Stomach (tissue), 9 donors: ENCODE measurements around the gene BST2. TPM values are rescaled to one million over a fixed set of nuclear protein-coding genes. Genes with fewer than 3 reads are reported as not detected.
A peak's percentile ranks its signal among the peaks of the same experiment; 100 is the strongest.

ENCODE experiments used
- DNase-seq, 2 donors: peaks; one replicate each; pipeline versions ENCODE4 v3.0.0 to v3.0.0-alpha.2; 2013 to 2019
- H3K27ac ChIP-seq, 5 donors: fragments of 200-600 bp in 4 of 5; sonication (generic) in 4 of 5; one replicate each; pipeline ENCODE4 v1.5.1; 2013 to 2019; ENCODE audit warnings: mild to moderate bottlenecking in 1 of 5, moderate library complexity in 1 of 5
- H3K27me3 ChIP-seq, 3 donors: fragments of 200-600 bp; sonication (generic); one replicate each; pipeline ENCODE4 v1.5.1; 2017 to 2019; ENCODE audit warnings: mixed run types in 1 of 3
- H3K36me3 ChIP-seq, 4 donors: fragments of 200-600 bp; sonication (generic); 1 replicate in 3 of 4; 2 replicates in 1 of 4; pipeline ENCODE4 v1.5.1; 2016 to 2019
- H3K4me1 ChIP-seq, 4 donors: fragments of 200-600 bp; sonication (generic); one replicate each; pipeline ENCODE4 v1.5.1; 2016 to 2019
- H3K4me3 ChIP-seq, 4 donors: fragments of 200-600 bp; sonication (generic) in 3 of 4; one replicate each; pipeline ENCODE4 v1.5.1; 2016 to 2019; ENCODE audit warnings: mild to moderate bottlenecking in 1 of 4
- H3K9me3 ChIP-seq, 4 donors: fragments of 200-600 bp; sonication (generic); one replicate each; pipeline ENCODE4 v1.5.1; 2016 to 2019
- CTCF ChIP-seq, 7 experiments: fragments of 450-650 bp in 4 of 7; fragments of 200-600 bp in 3 of 7; sonication (generic) in 3 of 7; IDR thresholded peaks; one replicate each; pipeline ENCODE4 v1.5.1; 2016 to 2019; ENCODE audit warnings: antibody characterized with exemption in 7 of 7, control low read depth in 2 of 7, mild to moderate bottlenecking in 1 of 7
- EP300 ChIP-seq: sonication (generic); formaldehyde crosslinking; IDR thresholded peaks from one replicate; pipeline ENCODE4 v1.6.1; 2017; ENCODE audit warnings: antibody characterized with exemption
- POLR2A ChIP-seq, 4 donors: fragments of 450-650 bp; IDR thresholded peaks; one replicate each; pipeline ENCODE4 v1.6.1; 2016; ENCODE audit warnings: antibody characterized with exemption in 4 of 4, control low read depth in 2 of 4, mild to moderate bottlenecking in 1 of 4, moderate library complexity in 1 of 4
- POLR2AphosphoS5 ChIP-seq, 3 donors: sonication (generic); formaldehyde crosslinking; IDR thresholded peaks; one replicate each; pipeline ENCODE4 v1.6.1; 2016; ENCODE audit warnings: antibody characterized with exemption in 3 of 3
- WGBS, 5 donors: extraction: QIAGEN DNeasy Blood & Tissue Kit in 3 of 5; methylation state at CpG; one replicate each; pipeline versions ENCODE4 v1.1.5 to v1.1.7; 2013 to 2018; 5-methylcytosine and 5-hydroxymethylcytosine counted together
- intact Hi-C: fragments of 100-400 bp; cut with DNase I; formaldehyde crosslinking; loops from one replicate; pipeline ENCODE4 v1.15.1; 2023; ENCODE audit warnings: low total_unique reads
- polyA plus RNA-seq, 3 donors: library from polyadenylated mRNA; stranded (reverse); fragments of 200-250 nt; gene quantifications; one replicate each; pipeline ENCODE4 v1.2.3, GENCODE V29; 2013
- total RNA-seq, 5 donors: library from RNA; depleted of rRNA; stranded (reverse); fragments of >200 nt; gene quantifications; one replicate each; pipeline versions ENCODE4 v1.1.0 to v1.2.3, GENCODE V29; 2014 to 2016
- donor health status: healthy with polysubstance abuse.
- donor health status: Bipolar disorder and iron deficiency.
- donor health status: healthy.

The BST2 gene
- total and polyA plus RNA-seq, 8 donors = 6.4 to 182 (median 48.8) TPM

GRCh38 chr19:17431417-17431816 lies 26.0 kb upstream of the BST2 start:
- H3K27me3 ChIP-seq = no peaks in the 10 kb centered on the region
- H3K27ac ChIP-seq = no peak overlapping the region
- DNase-seq = no peak
- peaks cover 0 to 7% (median 3%) of the 10 kb centered on the region in 4 donors for H3K36me3 ChIP-seq
- 88 to 92% (median 90%) methylated on average over 7 of the region's 7 CpGs for WGBS, 5 donors
- H3K4me1 ChIP-seq = no peaks in the 10 kb centered on the region
- no peak overlapping the region for H3K4me3 ChIP-seq
- intact Hi-C loops = no loop called here
- TF ChIP-seq EP300 (no peak), CTCF (IDR thresholded peaks at IDR 0.05) (no peak)
- no peaks in the 10 kb centered on the region for H3K9me3 ChIP-seq

- no peak overlapping the region for H3K27ac ChIP-seq
- 60 to 77% (median 71%) methylated on average over 17 of the region's 17 CpGs for WGBS, 5 donors
- TF ChIP-seq POLR2A (IDR thresholded peaks at IDR 0.05) = no peak
- TF ChIP-seq CTCF (IDR thresholded peaks at IDR 0.05) = no peak
- no peak for TF ChIP-seq EP300
- TF ChIP-seq POLR2AphosphoS5 (IDR thresholded peaks at IDR 0.05) = no peak
- H3K4me3 ChIP-seq = no peak overlapping the region
- no peaks in the 10 kb centered on the region for H3K27me3 ChIP-seq
- H3K9me3 ChIP-seq = no peaks in the 10 kb centered on the region
- H3K4me1 ChIP-seq = peaks cover 0 to 5% (median 2%) of the 10 kb centered on the region in 4 donors
- no peak for DNase-seq
- no peaks in the 10 kb centered on the region for H3K36me3 ChIP-seq
- intact Hi-C loops = no loop called here
These were observed 24.2 kb upstream of the BST2 start for GRCh38 chr19:17429641-17430113.

- no peaks in the 10 kb centered on the region for H3K9me3 ChIP-seq
- TF ChIP-seq CTCF (IDR thresholded peaks at IDR 0.05) (peak in 1 of 7 experiments; percentile 23), POLR2AphosphoS5 (IDR thresholded peaks at IDR 0.05) (no peak)
- H3K4me1 ChIP-seq = peaks cover 8 to 20% (median 12%) of the 10 kb centered on the region in 4 donors
- no peaks in the 10 kb centered on the region for H3K27me3 ChIP-seq
- no peak overlapping the region for H3K27ac ChIP-seq
- intact Hi-C loops = no loop called here
- WGBS, 5 donors = 27 to 40% (median 29%) methylated on average over 16 to 27 of the region's 27 CpGs
- no peak overlapping the region for H3K4me3 ChIP-seq
- peaks cover 0 to 24% (median 21%) of the 10 kb centered on the region in 4 donors for H3K36me3 ChIP-seq
- peak in 1 of 2 donors; percentile 85 for DNase-seq
These were observed 19.4 kb upstream of the BST2 start for GRCh38 chr19:17424743-17425365.

- H3K4me1 ChIP-seq = peaks cover 8 to 29% (median 19%) of the 10 kb centered on the region in 4 donors
- H3K9me3 ChIP-seq = no peaks in the 10 kb centered on the region
- no peak overlapping the region for H3K4me3 ChIP-seq
- no peak for DNase-seq
- no peaks in the 10 kb centered on the region for H3K27me3 ChIP-seq
- TF ChIP-seq POLR2AphosphoS5 (IDR thresholded peaks at IDR 0.05) (no peak), CTCF (IDR thresholded peaks at IDR 0.05) (no peak), EP300 (no peak), POLR2A (IDR thresholded peaks at IDR 0.05) (no peak)
- H3K36me3 ChIP-seq = peaks cover 0 to 24% (median 21%) of the 10 kb centered on the region in 4 donors
- no peak overlapping the region for H3K27ac ChIP-seq
- intact Hi-C loops = no loop called here
- 88 to 95% (median 93%) methylated on average over 17 to 20 of the region's 20 CpGs for WGBS, 5 donors
These were observed 18.2 kb upstream of the BST2 start for GRCh38 chr19:17423429-17424208.
